Measurements from ENCODE around the gene SETD2.
A peak's percentile ranks its signal among the peaks of the same experiment; 100 is the strongest.
"Not testable (repeated sequence)": the region's sequence is repeated elsewhere in the genome, so short reads cannot be mapped to it uniquely, and the experiment has no call there.

The SETD2 gene

GRCh38 chr3:47186285-47186684 lies 22.4 kb upstream of the SETD2 start:
- Histone ChIP-seq H3K9me3 (ENCODE audit: insufficient read depth, low read length) (no peaks in the 10 kb centered on the region), H3K4me1 (ENCODE audit: low read length) (no peaks in the 10 kb centered on the region), H3K4me2 (ENCODE audit: low read length) (no peak overlapping the region), H4K20me1 (ENCODE audit: insufficient read depth, low read length) (no peaks in the 10 kb centered on the region), H3K4me3 (ENCODE audit: low read length) (no peak overlapping the region), H2AFZ (ENCODE audit: low read depth, low read length) (no peak overlapping the region), H3K27ac (ENCODE audit: low read length) (no peak overlapping the region), H3K79me2 (ENCODE audit: low read length) (no peaks in the 10 kb centered on the region), H3K27me3 (ENCODE audit: low read depth, low read length) (no peaks in the 10 kb centered on the region), H3K9ac (ENCODE audit: low read length) (no peak overlapping the region), H3K36me3 (replicated peaks; ENCODE audit: low read depth, low read length) (no peaks in the 10 kb centered on the region)
- no peak for TF ChIP-seq EZH2phosphoT487 (IDR thresholded peaks at IDR 0.05; ENCODE audit: low read depth)
- TF ChIP-seq, protein P1, sequence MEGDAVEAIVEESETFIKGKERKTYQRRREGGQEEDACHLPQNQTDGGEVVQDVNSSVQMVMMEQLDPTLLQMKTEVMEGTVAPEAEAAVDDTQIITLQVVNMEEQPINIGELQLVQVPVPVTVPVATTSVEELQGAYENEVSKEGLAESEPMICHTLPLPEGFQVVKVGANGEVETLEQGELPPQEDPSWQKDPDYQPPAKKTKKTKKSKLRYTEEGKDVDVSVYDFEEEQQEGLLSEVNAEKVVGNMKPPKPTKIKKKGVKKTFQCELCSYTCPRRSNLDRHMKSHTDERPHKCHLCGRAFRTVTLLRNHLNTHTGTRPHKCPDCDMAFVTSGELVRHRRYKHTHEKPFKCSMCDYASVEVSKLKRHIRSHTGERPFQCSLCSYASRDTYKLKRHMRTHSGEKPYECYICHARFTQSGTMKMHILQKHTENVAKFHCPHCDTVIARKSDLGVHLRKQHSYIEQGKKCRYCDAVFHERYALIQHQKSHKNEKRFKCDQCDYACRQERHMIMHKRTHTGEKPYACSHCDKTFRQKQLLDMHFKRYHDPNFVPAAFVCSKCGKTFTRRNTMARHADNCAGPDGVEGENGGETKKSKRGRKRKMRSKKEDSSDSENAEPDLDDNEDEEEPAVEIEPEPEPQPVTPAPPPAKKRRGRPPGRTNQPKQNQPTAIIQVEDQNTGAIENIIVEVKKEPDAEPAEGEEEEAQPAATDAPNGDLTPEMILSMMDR (IDR thresholded peaks at IDR 0.05; ENCODE audit: low read depth, low read length): no peak

DNA sequence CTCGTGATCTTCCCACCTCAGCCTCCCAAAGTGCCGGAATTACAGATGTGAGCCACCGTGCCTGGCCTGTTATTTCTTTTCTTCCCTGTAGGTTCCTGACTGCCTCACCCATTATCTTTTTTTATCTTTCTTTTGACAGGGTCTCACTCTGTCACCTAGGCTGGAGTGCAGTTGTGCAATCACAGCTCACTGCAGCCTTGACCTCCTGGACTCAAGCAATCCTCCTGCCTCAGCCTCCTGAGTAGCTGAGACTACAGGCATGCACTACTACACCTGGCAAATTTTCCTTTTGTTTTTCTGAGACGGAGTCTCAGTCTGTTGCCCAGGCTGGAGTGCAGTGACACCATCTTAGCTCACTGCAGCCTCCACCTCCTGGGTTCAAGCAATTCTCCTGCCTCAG lies 17.8 kb upstream of the SETD2 start:
- not testable (repeated sequence) for H3K4me1 ChIP-seq (ENCODE audit: low read length); H3K79me2 ChIP-seq (ENCODE audit: low read length); H3K27ac ChIP-seq (ENCODE audit: low read length); H3K36me3 ChIP-seq (replicated peaks; ENCODE audit: low read depth, low read length); H4K20me1 ChIP-seq (ENCODE audit: insufficient read depth, low read length); H3K4me2 ChIP-seq (ENCODE audit: low read length); H3K4me3 ChIP-seq (ENCODE audit: low read length); H2AFZ ChIP-seq (ENCODE audit: low read depth, low read length); H3K9ac ChIP-seq (ENCODE audit: low read length); H3K27me3 ChIP-seq (ENCODE audit: low read depth, low read length); H3K9me3 ChIP-seq (ENCODE audit: insufficient read depth, low read length)

DNA sequence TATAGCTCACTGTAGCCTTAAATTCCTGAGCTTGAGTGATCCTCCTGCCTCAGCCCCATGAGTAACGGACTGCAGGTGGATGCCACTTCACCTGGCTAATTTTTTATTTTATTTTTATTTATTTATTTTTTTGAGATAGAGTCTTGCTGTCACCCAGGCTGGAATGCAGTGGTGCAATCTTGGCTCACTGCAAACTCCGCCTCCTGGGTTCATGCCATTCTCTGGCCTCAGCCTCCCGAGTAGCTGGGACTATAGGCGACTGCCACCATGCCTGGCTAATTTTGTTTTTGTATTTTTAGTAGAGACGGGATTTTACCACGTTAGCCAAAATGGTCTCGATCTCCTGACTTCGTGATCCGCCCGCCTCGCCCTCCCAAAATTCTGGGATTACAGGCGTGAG lies 16.1 kb upstream of the SETD2 start:
- not testable (repeated sequence) for H4K20me1 ChIP-seq (ENCODE audit: insufficient read depth, low read length); H2AFZ ChIP-seq (ENCODE audit: low read depth, low read length); H3K9me3 ChIP-seq (ENCODE audit: insufficient read depth, low read length); H3K4me2 ChIP-seq (ENCODE audit: low read length); H3K36me3 ChIP-seq (replicated peaks; ENCODE audit: low read depth, low read length); H3K27me3 ChIP-seq (ENCODE audit: low read depth, low read length); H3K4me3 ChIP-seq (ENCODE audit: low read length); H3K9ac ChIP-seq (ENCODE audit: low read length); H3K79me2 ChIP-seq (ENCODE audit: low read length); H3K27ac ChIP-seq (ENCODE audit: low read length)
- peaks cover 11% of the 10 kb centered on the region for H3K4me1 ChIP-seq (ENCODE audit: low read length)

DNA sequence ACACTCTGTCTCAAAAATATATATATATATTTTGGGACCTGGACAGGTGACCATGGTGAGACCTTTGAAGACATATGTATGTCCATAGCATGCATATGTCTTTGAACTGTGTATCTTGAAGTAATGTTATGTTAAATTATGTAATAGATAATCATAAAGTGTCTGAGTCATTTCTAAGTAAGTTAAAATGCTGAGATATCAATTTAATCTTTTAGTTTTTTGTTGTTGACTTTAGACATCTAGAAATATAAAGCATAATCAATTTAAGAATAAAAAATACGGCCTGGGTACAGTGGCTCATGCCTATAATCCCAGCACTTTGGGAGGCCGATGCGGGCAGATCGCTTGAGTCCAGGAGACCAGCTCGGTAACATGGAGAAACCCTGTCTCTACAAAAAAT lies 12.7 kb upstream of the SETD2 start:
- peaks cover 12% of the 10 kb centered on the region for H3K4me1 ChIP-seq (ENCODE audit: low read length)
- H3K36me3 ChIP-seq (replicated peaks; ENCODE audit: low read depth, low read length): no peaks in the 10 kb centered on the region
- no peaks in the 10 kb centered on the region for H4K20me1 ChIP-seq (ENCODE audit: insufficient read depth, low read length)
- no peak overlapping the region for H3K4me3 ChIP-seq (ENCODE audit: low read length)
- H3K9ac ChIP-seq (ENCODE audit: low read length): no peak overlapping the region
- no peaks in the 10 kb centered on the region for H3K79me2 ChIP-seq (ENCODE audit: low read length)
- H3K27me3 ChIP-seq (ENCODE audit: low read depth, low read length): no peaks in the 10 kb centered on the region
- no peaks in the 10 kb centered on the region for H3K9me3 ChIP-seq (ENCODE audit: insufficient read depth, low read length)
- H2AFZ ChIP-seq (ENCODE audit: low read depth, low read length): no peak overlapping the region
- TF ChIP-seq, protein P1 (IDR thresholded peaks at IDR 0.05; ENCODE audit: low read depth, low read length): no peak
- TF ChIP-seq EZH2phosphoT487 (IDR thresholded peaks at IDR 0.05; ENCODE audit: low read depth): no peak
- no peak overlapping the region for H3K27ac ChIP-seq (ENCODE audit: low read length)
- no peak overlapping the region for H3K4me2 ChIP-seq (ENCODE audit: low read length)

DNA sequence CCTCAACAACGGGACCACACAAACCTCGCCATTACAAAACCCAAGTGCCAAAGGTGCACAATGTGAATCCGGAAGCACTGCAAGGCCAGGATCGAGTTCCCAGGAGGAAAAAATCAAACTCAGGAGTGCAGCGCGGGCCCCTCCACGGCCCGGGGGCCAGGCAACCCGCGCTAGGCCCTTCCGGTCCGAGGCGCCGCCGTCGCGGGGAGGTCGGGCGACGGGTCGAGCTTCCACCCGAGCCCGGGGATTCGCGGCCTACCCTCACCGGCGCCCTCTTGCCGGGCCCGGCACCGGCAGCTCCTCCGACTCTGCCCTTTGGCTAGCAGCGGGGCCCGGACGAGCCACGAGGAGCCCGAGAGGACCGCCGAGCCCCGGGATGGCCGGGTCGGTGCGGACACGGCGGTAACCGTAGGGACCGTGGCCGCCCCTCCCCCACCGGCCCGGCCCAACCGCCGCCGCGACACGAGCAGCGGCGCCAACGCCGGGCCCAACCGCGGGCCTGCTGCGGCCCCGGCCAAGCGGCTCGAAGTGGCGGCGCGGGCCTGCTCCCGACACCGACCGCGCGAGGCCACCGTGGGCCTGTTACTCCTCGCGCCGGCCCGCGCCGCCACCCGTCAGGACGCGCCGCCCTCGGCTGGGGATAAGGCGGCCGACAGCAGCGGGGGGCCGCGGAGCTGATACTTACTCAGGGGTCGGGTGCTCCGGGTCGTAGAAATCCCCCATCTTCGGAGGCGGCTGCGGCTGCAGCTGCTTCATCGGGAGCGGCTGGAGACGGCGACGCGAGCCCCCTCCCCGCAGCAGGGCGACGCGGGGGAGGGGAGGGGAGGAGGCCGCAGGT lies 525 bp downstream of the SETD2 start:
- Histone ChIP-seq H2AFZ (ENCODE audit: low read depth, low read length) (no peak overlapping the region; the same call in 1 of the 2 replicates), H3K4me2 (ENCODE audit: low read length) (peak overlapping the region; percentile 92), H3K9me3 (ENCODE audit: insufficient read depth, low read length) (no peaks in the 10 kb centered on the region), H3K4me3 (ENCODE audit: low read length) (peak overlapping the region; percentile 86), H3K4me1 (ENCODE audit: low read length) (peaks cover 46% of the 10 kb centered on the region), H3K9ac (ENCODE audit: low read length) (peak overlapping the region; percentile 90), H3K27me3 (ENCODE audit: low read depth, low read length) (no peaks in the 10 kb centered on the region), H3K27ac (ENCODE audit: low read length) (peak overlapping the region; percentile 75), H4K20me1 (ENCODE audit: insufficient read depth, low read length) (peaks cover 45% of the 10 kb centered on the region), H3K79me2 (ENCODE audit: low read length) (peaks cover 76% of the 10 kb centered on the region), H3K36me3 (replicated peaks; ENCODE audit: low read depth, low read length) (peaks cover 3% of the 10 kb centered on the region)
- TF ChIP-seq, protein P1 (IDR thresholded peaks at IDR 0.05; ENCODE audit: low read depth, low read length): no peak
- TF ChIP-seq EZH2phosphoT487 (IDR thresholded peaks at IDR 0.05; ENCODE audit: low read depth): no peak
